HL-60 (cell line): ENCODE data around the gene OBI1.

ENCODE experiments used
- DNase-seq, 2 experiments: peaks; one replicate each; pipeline ENCODE4 v3.0.0-alpha.2; 2010 to 2020; ENCODE audit warnings: low read depth in 1 of 2, low spot score in 1 of 2
- H3K27ac ChIP-seq: fragments of 250-450 bp; sonication (Bioruptor Pico); replicated peaks from 2 replicates; pipeline ENCODE4 v1.5.1; 2020; ENCODE audit warnings: mild to moderate bottlenecking, moderate library complexity
- H3K27me3 ChIP-seq: fragments of 250-450 bp; sonication (Bioruptor Pico); 2 replicates; pipeline ENCODE4 v1.5.1; 2021; ENCODE audit warnings: mild to moderate bottlenecking, moderate library complexity; ENCODE audit not compliant: insufficient read depth, poor library complexity, severe bottlenecking
- H3K4me3 ChIP-seq: replicated peaks from 2 replicates; pipeline ENCODE4 v1.5.1; 2011; ENCODE audit warnings: mild to moderate bottlenecking, control low read depth, low read length; ENCODE audit not compliant: insufficient read depth
- GABPA ChIP-seq: IDR thresholded peaks from 2 replicates; pipeline ENCODE4 v1.6.1; 2012; ENCODE audit warnings: low read depth
- POLR2AphosphoS5 ChIP-seq: IDR thresholded peaks from 2 replicates; pipeline ENCODE4 v1.6.1; 2012; ENCODE audit warnings: low read depth
- REST ChIP-seq: IDR thresholded peaks from 2 replicates; pipeline ENCODE4 v1.6.1; 2012; ENCODE audit warnings: low read depth; ENCODE audit not compliant: insufficient replicate concordance
- SPI1 ChIP-seq: IDR thresholded peaks from 2 replicates; pipeline ENCODE4 v1.6.1; 2012; ENCODE audit warnings: low read depth, mild to moderate bottlenecking, borderline replicate concordance
- TF ChIP-seq, protein P1 (sequence below): IDR thresholded peaks from one replicate; pipeline ENCODE4 v1.5.1; 2011; ENCODE audit warnings: low read length, control low read depth, inconsistent platforms; ENCODE audit not compliant: insufficient read depth

Gene OBI1

DNA sequence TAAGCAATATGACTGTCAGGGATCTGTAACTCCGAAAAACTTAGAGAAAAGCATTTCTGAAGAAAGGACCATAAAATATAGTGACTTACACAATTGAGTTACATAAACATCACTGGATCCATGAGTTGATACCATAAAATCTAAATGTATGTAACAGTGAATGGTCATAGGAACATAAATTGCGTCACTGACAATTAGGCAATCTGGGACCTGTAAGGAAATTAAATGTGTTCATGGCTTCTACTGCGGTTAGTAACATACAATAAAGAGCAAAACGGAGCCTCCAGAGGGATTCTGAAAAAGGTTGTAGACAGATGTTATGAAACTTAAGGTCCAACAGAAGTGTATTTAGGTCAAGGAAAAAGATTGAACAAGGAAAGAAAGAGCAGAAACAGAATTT is 82.7 kb downstream of the OBI1 start:
- no peak for TF ChIP-seq SPI1
- H3K4me3 ChIP-seq: no peak overlapping the region
- H3K27ac ChIP-seq: no peak overlapping the region
- no peaks in the 10 kb centered on the region for H3K27me3 ChIP-seq
- peak in 1 of 2 experiments; percentile 65 for DNase-seq

GRCh38 chr13:78572459-78572858 is 86.5 kb downstream of the OBI1 start:
- TF ChIP-seq, protein P1, sequence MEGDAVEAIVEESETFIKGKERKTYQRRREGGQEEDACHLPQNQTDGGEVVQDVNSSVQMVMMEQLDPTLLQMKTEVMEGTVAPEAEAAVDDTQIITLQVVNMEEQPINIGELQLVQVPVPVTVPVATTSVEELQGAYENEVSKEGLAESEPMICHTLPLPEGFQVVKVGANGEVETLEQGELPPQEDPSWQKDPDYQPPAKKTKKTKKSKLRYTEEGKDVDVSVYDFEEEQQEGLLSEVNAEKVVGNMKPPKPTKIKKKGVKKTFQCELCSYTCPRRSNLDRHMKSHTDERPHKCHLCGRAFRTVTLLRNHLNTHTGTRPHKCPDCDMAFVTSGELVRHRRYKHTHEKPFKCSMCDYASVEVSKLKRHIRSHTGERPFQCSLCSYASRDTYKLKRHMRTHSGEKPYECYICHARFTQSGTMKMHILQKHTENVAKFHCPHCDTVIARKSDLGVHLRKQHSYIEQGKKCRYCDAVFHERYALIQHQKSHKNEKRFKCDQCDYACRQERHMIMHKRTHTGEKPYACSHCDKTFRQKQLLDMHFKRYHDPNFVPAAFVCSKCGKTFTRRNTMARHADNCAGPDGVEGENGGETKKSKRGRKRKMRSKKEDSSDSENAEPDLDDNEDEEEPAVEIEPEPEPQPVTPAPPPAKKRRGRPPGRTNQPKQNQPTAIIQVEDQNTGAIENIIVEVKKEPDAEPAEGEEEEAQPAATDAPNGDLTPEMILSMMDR: no peak
- TF ChIP-seq GABPA: no peak
- TF ChIP-seq POLR2AphosphoS5: no peak
- TF ChIP-seq REST: no peak
- no peak for TF ChIP-seq SPI1
- no peaks in the 10 kb centered on the region for H3K27me3 ChIP-seq
- no peak overlapping the region for H3K4me3 ChIP-seq
- no peak for DNase-seq
- H3K27ac ChIP-seq: no peak overlapping the region

GRCh38 chr13:78569029-78569428 is 89.9 kb downstream of the OBI1 start:
- TF ChIP-seq, protein P1: no peak
- TF ChIP-seq GABPA (no peak), SPI1 (no peak), POLR2AphosphoS5 (no peak), REST (no peak)
- DNase-seq: no peak

GRCh38 chr13:78566631-78567030 is 92.3 kb downstream of the OBI1 start:
- Histone ChIP-seq H3K27me3 (peaks cover 2% of the 10 kb centered on the region), H3K4me3 (no peak overlapping the region), H3K27ac (no peak overlapping the region)
- DNase-seq: no peak
- TF ChIP-seq POLR2AphosphoS5: no peak

More at GRCh38 chr13:78569029-78569428, 89.9 kb downstream of the OBI1 start:
- no peak overlapping the region for H3K27ac ChIP-seq
- no peak overlapping the region for H3K4me3 ChIP-seq
- H3K27me3 ChIP-seq: no peaks in the 10 kb centered on the region
